K562 (cell line): ENCODE results near the gene MON2. TPM values are rescaled to one million over a fixed set of nuclear protein-coding genes. Genes with fewer than 3 reads are reported as not detected.

Experiments
- ARNT ChIP-seq, 2 experiments: fragments of 450-650 bp; IDR thresholded peaks; 2 replicates each; pipeline ENCODE4 v1.6.1; 2016; ENCODE audit warnings: mild to moderate bottlenecking in 1 of 2
- CHD2 ChIP-seq: IDR thresholded peaks from 2 replicates; pipeline ENCODE4 v1.6.1; 2011; ENCODE audit warnings: low read depth, low read length
- DIDO1 ChIP-seq: fragments of 450-650 bp; IDR thresholded peaks from 2 replicates; pipeline ENCODE4 v1.6.1; 2016; ENCODE audit warnings: low read depth, missing biosample characterization, missing genetic modification characterization
- EHMT2 ChIP-seq: fragments of 450-650 bp; IDR thresholded peaks from 2 replicates; pipeline ENCODE4 v1.6.1; 2018; ENCODE audit warnings: antibody characterized with exemption
- EP300 ChIP-seq: IDR thresholded peaks from 2 replicates; pipeline ENCODE4 v1.6.1; 2012; ENCODE audit warnings: low read length, improper control_type of control experiment
- JUN ChIP-seq, 2 experiments: sonication (generic) in 1 of 2; formaldehyde crosslinking in 1 of 2; IDR thresholded peaks; 2 replicates each; pipeline versions ENCODE4 v1.6.1 to v1.8.0; 2012 to 2022; ENCODE audit warnings: borderline replicate concordance in 2 of 2, mild to moderate bottlenecking in 2 of 2, improper control_type of control experiment in 1 of 2, low read depth in 1 of 2, low read length in 1 of 2, missing genetic modification reagents in 1 of 2
- NONO ChIP-seq, 2 experiments: fragments of 200-400 bp in 1 of 2; fragments of 450-650 bp in 1 of 2; formaldehyde crosslinking in 1 of 2; IDR thresholded peaks; 2 replicates each; pipeline ENCODE4 v1.6.1; 2017; ENCODE audit warnings: low read depth in 2 of 2, mild to moderate bottlenecking in 2 of 2, moderate library complexity in 2 of 2, low read length in 1 of 2
- PML ChIP-seq: IDR thresholded peaks from 2 replicates; pipeline ENCODE4 v1.6.1; 2012; ENCODE audit warnings: low read length, inconsistent platforms
- PURB ChIP-seq: sonication (generic); formaldehyde crosslinking; IDR thresholded peaks from 2 replicates; pipeline ENCODE4 v1.9.0; 2021; ENCODE audit warnings: low read depth, mild to moderate bottlenecking, missing genetic modification reagents
- SRSF9 ChIP-seq: fragments of 200-400 bp; formaldehyde crosslinking; IDR thresholded peaks from 2 replicates; pipeline ENCODE4 v1.6.1; 2017; ENCODE audit warnings: low read depth, low read length, borderline replicate concordance
- TBL1XR1 ChIP-seq, 2 experiments: IDR thresholded peaks; 2 replicates each; pipeline ENCODE4 v1.6.1; 2012; ENCODE audit warnings: improper control_type of control experiment in 2 of 2, low read length in 2 of 2, mild to moderate bottlenecking in 1 of 2
- ZEB2 ChIP-seq: fragments of 450-650 bp; IDR thresholded peaks from 2 replicates; pipeline ENCODE4 v1.6.1; 2016
- ZNF140 ChIP-seq: fragments of 250-450 bp; sonication (Bioruptor Pico); IDR thresholded peaks from 2 replicates; pipeline ENCODE4 v1.8.0; 2021; ENCODE audit warnings: moderate library complexity, mild to moderate bottlenecking, inconsistent platforms
- ZNF644 ChIP-seq: fragments of 200-800 bp; sonication (Bioruptor generic); IDR thresholded peaks from 2 replicates; pipeline ENCODE4 v1.6.1; 2016; ENCODE audit warnings: low read depth, missing genetic modification characterization, missing compliant biosample characterization
- ZNF764 ChIP-seq: fragments of 250-450 bp; sonication (Bioruptor Pico); IDR thresholded peaks from 2 replicates; pipeline ENCODE4 v1.4.0; 2020; ENCODE audit warnings: low read depth, mild to moderate bottlenecking, moderate library complexity
- polyA plus RNA-seq, 8 experiments: library from polyadenylated mRNA; depleted of rRNA in 4 of 8; stranded (reverse) in 5 of 8; unstranded in 3 of 8; fragments of >200 nt; fragmentation: Nextera tagmentation in 2 of 8; fragmentation: Illumina TruSeq in 1 of 8; extraction: Ambion mirVana in 2 of 8; extraction: Trizol in 1 of 8; gene quantifications; 2 replicates each; pipeline versions ENCODE4 v1.2.1 to v1.2.3, GENCODE V29; 2011 to 2014; ENCODE audit warnings: inconsistent platforms in 1 of 8, missing spikeins in 1 of 8
- total RNA-seq, 7 experiments: library from RNA; depleted of rRNA in 6 of 7; stranded (reverse); fragments of >200 nt in 6 of 7; fragmentation: Illumina TruSeq in 2 of 7; extraction: Trizol in 2 of 7; gene quantifications; 2 replicates each; pipeline versions ENCODE4 v1.2.1 to v1.2.3, GENCODE V29; 2011 to 2021; ENCODE audit warnings: low replicate concordance in 1 of 7
- TF ChIP-seq, protein P1 (sequence below): fragments of 450-650 bp; IDR thresholded peaks from 2 replicates; pipeline ENCODE4 v1.6.1; 2016; ENCODE audit warnings: borderline replicate concordance
- TF ChIP-seq, protein P2 (sequence below), 3 experiments: fragments of 200-800 bp in 1 of 3; sonication (Bioruptor generic) in 1 of 3; sonication (generic) in 1 of 3; formaldehyde crosslinking in 1 of 3; IDR thresholded peaks; 2 replicates each; pipeline versions ENCODE4 v1.6.1 to v1.8.0; 2016 to 2022; ENCODE audit warnings: mild to moderate bottlenecking in 2 of 3, missing compliant biosample characterization in 2 of 3, missing genetic modification characterization in 2 of 3, missing genetic modification reagents in 1 of 3
- TF ChIP-seq, protein P3 (sequence below): fragments of 450-650 bp; formaldehyde crosslinking; IDR thresholded peaks from 2 replicates; pipeline ENCODE4 v1.4.0; 2020; ENCODE audit warnings: mild to moderate bottlenecking, moderate library complexity
- TF ChIP-seq, protein P4 (sequence below): fragments of 450-650 bp; conservative IDR thresholded peaks from 2 replicates; pipeline ENCODE4 v1.6.1; 2016; ENCODE audit warnings: missing genetic modification characterization, low read depth, mild to moderate bottlenecking, control low read depth, missing compliant biosample characterization

MON2 gene
- total and polyA plus RNA-seq, 9 of the 15 experiments (the other 6 are each of a cell fraction or from before 2014, with no cell fraction given), result 3.6 to 31.6 (median 16.8) TPM

DNA sequence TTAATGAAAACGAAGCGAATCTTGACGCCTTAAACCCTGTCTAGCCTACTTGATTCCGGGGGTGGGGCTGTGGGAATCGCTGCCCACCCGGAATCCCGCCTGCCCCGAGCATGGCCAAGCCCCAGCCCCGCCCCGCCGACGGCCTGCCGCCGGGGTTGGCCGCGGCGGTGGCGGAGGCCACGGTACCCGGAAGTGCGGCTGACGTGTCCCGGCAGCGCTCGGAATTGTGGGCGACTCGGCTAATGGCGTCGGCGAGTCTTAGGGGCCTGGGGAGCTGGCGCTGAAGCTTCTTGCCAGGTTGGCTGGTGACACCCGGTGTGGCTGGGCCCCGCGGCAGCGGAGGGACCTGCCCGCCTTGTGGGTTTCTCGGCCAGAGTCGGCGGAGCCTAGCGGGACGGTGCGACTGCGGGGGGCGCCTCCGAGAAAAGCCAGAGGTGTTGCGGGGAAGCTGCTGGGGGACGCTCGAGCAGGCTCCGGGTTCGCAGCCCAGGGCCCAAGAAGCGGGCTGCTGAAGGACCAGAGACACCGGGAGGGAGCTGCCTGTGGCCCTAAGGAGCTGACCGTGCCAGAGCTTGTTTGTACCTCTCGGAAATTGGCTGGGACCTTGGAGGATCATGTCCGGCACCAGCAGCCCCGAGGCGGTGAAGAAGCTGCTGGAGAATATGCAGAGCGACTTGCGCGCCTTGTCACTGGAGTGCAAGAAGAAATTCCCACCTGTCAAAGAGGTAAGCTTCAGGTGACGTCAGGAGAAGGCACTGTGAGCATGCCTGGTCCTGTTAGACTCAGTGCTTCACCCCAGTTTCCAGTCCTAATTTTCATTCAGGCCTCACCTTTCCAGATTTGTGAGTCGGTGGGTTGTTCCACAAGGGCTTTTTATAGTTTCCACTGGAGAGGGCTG, at the start of gene MON2 (continued):
- TF ChIP-seq, protein P1, sequence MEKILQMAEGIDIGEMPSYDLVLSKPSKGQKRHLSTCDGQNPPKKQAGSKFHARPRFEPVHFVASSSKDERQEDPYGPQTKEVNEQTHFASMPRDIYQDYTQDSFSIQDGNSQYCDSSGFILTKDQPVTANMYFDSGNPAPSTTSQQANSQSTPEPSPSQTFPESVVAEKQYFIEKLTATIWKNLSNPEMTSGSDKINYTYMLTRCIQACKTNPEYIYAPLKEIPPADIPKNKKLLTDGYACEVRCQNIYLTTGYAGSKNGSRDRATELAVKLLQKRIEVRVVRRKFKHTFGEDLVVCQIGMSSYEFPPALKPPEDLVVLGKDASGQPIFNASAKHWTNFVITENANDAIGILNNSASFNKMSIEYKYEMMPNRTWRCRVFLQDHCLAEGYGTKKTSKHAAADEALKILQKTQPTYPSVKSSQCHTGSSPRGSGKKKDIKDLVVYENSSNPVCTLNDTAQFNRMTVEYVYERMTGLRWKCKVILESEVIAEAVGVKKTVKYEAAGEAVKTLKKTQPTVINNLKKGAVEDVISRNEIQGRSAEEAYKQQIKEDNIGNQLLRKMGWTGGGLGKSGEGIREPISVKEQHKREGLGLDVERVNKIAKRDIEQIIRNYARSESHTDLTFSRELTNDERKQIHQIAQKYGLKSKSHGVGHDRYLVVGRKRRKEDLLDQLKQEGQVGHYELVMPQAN, result peak; percentile 60; the same call in 1 of the 2 replicates
- TF ChIP-seq NONO (IDR thresholded peaks at IDR 0.05; ENCODE audit: low read depth in 2 of 2, low read length in 1 of 2) (peak in 1 of 2 experiments; percentile 83; a peak in 1 of 4 replicates), ZNF644 (tag) (no peak), JUN (IDR thresholded peaks at IDR 0.05; ENCODE audit: borderline replicate concordance, low read depth, low read length) (0 out of 2 replicates have a peak, but pooled peaks have one; percentile 20), JUN (CRISPR knock-in tag; IDR thresholded peaks at IDR 0.05; ENCODE audit: borderline replicate concordance) (no peak; the same call in 1 of the 2 replicates), PURB (CRISPR knock-in tag) (no peak), TBL1XR1 (IDR thresholded peaks at IDR 0.05; ENCODE audit: low read length in 2 of 2) (no peak), ZNF140 (CRISPR knock-in tag) (no peak), ZEB2 (no peak), EP300 (no peak), ZNF764 (CRISPR knock-in tag) (no peak), PML (peak; percentile 73; the same call in 1 of the 2 replicates), SRSF9 (no peak), DIDO1 (tag) (no peak), CHD2 (0 out of 2 replicates have a peak, but pooled peaks have one; percentile 6), ARNT (IDR thresholded peaks at IDR 0.05) (no peak), EHMT2 (no peak)
- TF ChIP-seq, protein P2, sequence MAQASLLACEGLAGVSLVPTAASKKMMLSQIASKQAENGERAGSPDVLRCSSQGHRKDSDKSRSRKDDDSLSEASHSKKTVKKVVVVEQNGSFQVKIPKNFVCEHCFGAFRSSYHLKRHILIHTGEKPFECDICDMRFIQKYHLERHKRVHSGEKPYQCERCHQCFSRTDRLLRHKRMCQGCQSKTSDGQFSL (CRISPR knock-in tag; IDR thresholded peaks at IDR 0.05), result no peak
- TF ChIP-seq, protein P2 (tag; IDR thresholded peaks at IDR 0.05), result no peak
- TF ChIP-seq, protein P3, sequence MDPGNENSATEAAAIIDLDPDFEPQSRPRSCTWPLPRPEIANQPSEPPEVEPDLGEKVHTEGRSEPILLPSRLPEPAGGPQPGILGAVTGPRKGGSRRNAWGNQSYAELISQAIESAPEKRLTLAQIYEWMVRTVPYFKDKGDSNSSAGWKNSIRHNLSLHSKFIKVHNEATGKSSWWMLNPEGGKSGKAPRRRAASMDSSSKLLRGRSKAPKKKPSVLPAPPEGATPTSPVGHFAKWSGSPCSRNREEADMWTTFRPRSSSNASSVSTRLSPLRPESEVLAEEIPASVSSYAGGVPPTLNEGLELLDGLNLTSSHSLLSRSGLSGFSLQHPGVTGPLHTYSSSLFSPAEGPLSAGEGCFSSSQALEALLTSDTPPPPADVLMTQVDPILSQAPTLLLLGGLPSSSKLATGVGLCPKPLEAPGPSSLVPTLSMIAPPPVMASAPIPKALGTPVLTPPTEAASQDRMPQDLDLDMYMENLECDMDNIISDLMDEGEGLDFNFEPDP (CRISPR knock-in tag), result no peak
- TF ChIP-seq, protein P4, sequence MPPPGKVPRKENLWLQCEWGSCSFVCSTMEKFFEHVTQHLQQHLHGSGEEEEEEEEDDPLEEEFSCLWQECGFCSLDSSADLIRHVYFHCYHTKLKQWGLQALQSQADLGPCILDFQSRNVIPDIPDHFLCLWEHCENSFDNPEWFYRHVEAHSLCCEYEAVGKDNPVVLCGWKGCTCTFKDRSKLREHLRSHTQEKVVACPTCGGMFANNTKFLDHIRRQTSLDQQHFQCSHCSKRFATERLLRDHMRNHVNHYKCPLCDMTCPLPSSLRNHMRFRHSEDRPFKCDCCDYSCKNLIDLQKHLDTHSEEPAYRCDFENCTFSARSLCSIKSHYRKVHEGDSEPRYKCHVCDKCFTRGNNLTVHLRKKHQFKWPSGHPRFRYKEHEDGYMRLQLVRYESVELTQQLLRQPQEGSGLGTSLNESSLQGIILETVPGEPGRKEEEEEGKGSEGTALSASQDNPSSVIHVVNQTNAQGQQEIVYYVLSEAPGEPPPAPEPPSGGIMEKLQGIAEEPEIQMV (tag), result no peak
